HUES48 (cell line): ENCODE data around the gene SAPCD1.
A peak's percentile ranks its signal among the peaks of the same experiment; 100 is the strongest.

Source experiments
- H3K27ac ChIP-seq: one replicate; pipeline ENCODE4 v1.7.0; 2013; ENCODE audit warnings: low read depth, low read length, inconsistent platforms
- H3K27me3 ChIP-seq: 2 replicates; pipeline ENCODE4 v1.6.1; 2013; ENCODE audit warnings: mild to moderate bottlenecking, low read length; ENCODE audit not compliant: control insufficient read depth, insufficient read depth
- H3K36me3 ChIP-seq: 2 replicates; pipeline ENCODE4 v1.6.1; 2013; ENCODE audit warnings: low read length; ENCODE audit not compliant: control insufficient read depth, insufficient read depth
- H3K4me1 ChIP-seq: 2 replicates; pipeline ENCODE4 v1.6.1; 2013; ENCODE audit warnings: mild to moderate bottlenecking, low read length; ENCODE audit not compliant: control insufficient read depth, insufficient read depth
- H3K4me3 ChIP-seq: 2 replicates; pipeline ENCODE4 v1.5.1; 2013; ENCODE audit warnings: mild to moderate bottlenecking, low read depth, low read length
- H3K9ac ChIP-seq: 2 replicates; pipeline ENCODE4 v1.6.1; 2013; ENCODE audit warnings: mild to moderate bottlenecking, low read depth, low read length, moderate library complexity
- H3K9me3 ChIP-seq: 2 replicates; pipeline ENCODE4 v1.6.1; 2013; ENCODE audit warnings: low read length; ENCODE audit not compliant: control insufficient read depth, insufficient read depth

The SAPCD1 gene

GRCh38 chr6:31762356-31762755 is at the start of gene SAPCD1:
TSS of gene SAPCD1 (plus strand) at chr6:31762656. CDS start at chr6:31763055, 399 bp downstream.
- Histone ChIP-seq H3K27me3 (no peaks in the 10 kb centered on the region), H3K9ac (no peak within 1 kb of the TSS), H3K4me1 (peaks cover 4% of the 10 kb centered on the region; the same call in 1 of the 2 replicates), H3K9me3 (no peaks in the 10 kb centered on the region), H3K4me3 (no peak within 1 kb of the TSS), H3K36me3 (peaks cover 35% of the 10 kb centered on the region), H3K27ac (peak within 1 kb of the TSS; percentile 69)

GRCh38 chr6:31713465-31713864 is 49.0 kb upstream of the SAPCD1 start:
- Histone ChIP-seq H3K4me1 (peaks cover 27% of the 10 kb centered on the region), H3K27ac (peak overlapping the region; percentile 80), H3K27me3 (no peaks in the 10 kb centered on the region), H3K4me3 (no peak overlapping the region), H3K36me3 (no peaks in the 10 kb centered on the region), H3K9me3 (no peaks in the 10 kb centered on the region), H3K9ac (no peak overlapping the region)

GRCh38 chr6:31713991-31714684 is 48.3 kb upstream of the SAPCD1 start:
- Histone ChIP-seq H3K9ac (no peak overlapping the region), H3K36me3 (no peaks in the 10 kb centered on the region), H3K9me3 (no peaks in the 10 kb centered on the region), H3K4me3 (no peak overlapping the region), H3K27ac (peak overlapping the region; percentile 80), H3K27me3 (no peaks in the 10 kb centered on the region), H3K4me1 (peaks cover 31% of the 10 kb centered on the region)

GRCh38 chr6:31715022-31715958 is 47.2 kb upstream of the SAPCD1 start, which contains the start of gene LY6G6D:
TSS of gene LY6G6D (plus strand) at chr6:31715348. CDS start at chr6:31715356, 8 bp downstream.
- Histone ChIP-seq H3K36me3 (no peaks in the 10 kb centered on the region), H3K27ac (peak within 1 kb of the TSS; percentile 80), H3K27me3 (no peaks in the 10 kb centered on the region), H3K4me1 (peaks cover 31% of the 10 kb centered on the region), H3K4me3 (no peak within 1 kb of the TSS), H3K9me3 (no peaks in the 10 kb centered on the region), H3K9ac (no peak within 1 kb of the TSS)

GRCh38 chr6:31717499-31718222 is 44.8 kb upstream of the SAPCD1 start:
- Histone ChIP-seq H3K36me3 (no peaks in the 10 kb centered on the region), H3K27me3 (no peaks in the 10 kb centered on the region), H3K9ac (no peak overlapping the region), H3K4me1 (peaks cover 31% of the 10 kb centered on the region), H3K4me3 (no peak overlapping the region), H3K9me3 (no peaks in the 10 kb centered on the region), H3K27ac (no peak overlapping the region)

- H3K27ac ChIP-seq: no peak overlapping the region
- no peak overlapping the region for H3K4me3 ChIP-seq
Observed at GRCh38 chr6:31718265-31718664, 44.2 kb upstream of the SAPCD1 start.

GRCh38 chr6:31719001-31719400 is 43.5 kb upstream of the SAPCD1 start:
- Histone ChIP-seq H3K9ac (no peak overlapping the region), H3K4me3 (no peak overlapping the region), H3K4me1 (peaks cover 27% of the 10 kb centered on the region), H3K27me3 (no peaks in the 10 kb centered on the region), H3K9me3 (no peaks in the 10 kb centered on the region), H3K36me3 (no peaks in the 10 kb centered on the region), H3K27ac (no peak overlapping the region)

More at GRCh38 chr6:31718265-31718664, 44.2 kb upstream of the SAPCD1 start:
- no peak overlapping the region for H3K9ac ChIP-seq
- H3K4me1 ChIP-seq: peaks cover 31% of the 10 kb centered on the region
- H3K27me3 ChIP-seq: no peaks in the 10 kb centered on the region
- no peaks in the 10 kb centered on the region for H3K9me3 ChIP-seq
- no peaks in the 10 kb centered on the region for H3K36me3 ChIP-seq

- Histone ChIP-seq H3K4me3 (no peak overlapping the region), H3K9me3 (no peaks in the 10 kb centered on the region), H3K36me3 (no peaks in the 10 kb centered on the region), H3K9ac (no peak overlapping the region), H3K27ac (no peak overlapping the region), H3K27me3 (no peaks in the 10 kb centered on the region), H3K4me1 (peaks cover 15% of the 10 kb centered on the region)
Observed at GRCh38 chr6:31720196-31720770, 42.2 kb upstream of the SAPCD1 start.

GRCh38 chr6:31721351-31722020 is 41.0 kb upstream of the SAPCD1 start, which contains the start of gene LY6G6C:
TSS of gene LY6G6C (minus strand) at chr6:31721746. CDS start at chr6:31721679, 67 bp downstream.
- H3K36me3 ChIP-seq: peaks cover 7% of the 10 kb centered on the region
- H3K4me1 ChIP-seq: peaks cover 13% of the 10 kb centered on the region
- H3K4me3 ChIP-seq: no peak within 1 kb of the TSS
- H3K27me3 ChIP-seq: no peaks in the 10 kb centered on the region
- H3K9ac ChIP-seq: no peak within 1 kb of the TSS
- no peak within 1 kb of the TSS for H3K27ac ChIP-seq
- no peaks in the 10 kb centered on the region for H3K9me3 ChIP-seq

GRCh38 chr6:31722173-31722572 is 40.3 kb upstream of the SAPCD1 start:
- Histone ChIP-seq H3K27me3 (no peaks in the 10 kb centered on the region), H3K9me3 (no peaks in the 10 kb centered on the region), H3K9ac (no peak overlapping the region), H3K4me3 (no peak overlapping the region), H3K4me1 (peaks cover 13% of the 10 kb centered on the region), H3K27ac (no peak overlapping the region), H3K36me3 (peaks cover 14% of the 10 kb centered on the region)
